GM10248 (cell line): ENCODE measurements around the gene SFMBT1.

Experiments used
- CTCF ChIA-PET: fragments of 300-600 bp; sonication (Branson Sonifier 250); formaldehyde crosslinking; extraction: SDS; loops from one replicate; lab custom pipeline; 2021; ENCODE audit warnings: antibody characterized with exemption; lab: Yijun Ruan, JAX
- POLR2A ChIA-PET: fragments of 350-650 bp; sonication (Branson Sonifier 250); formaldehyde crosslinking; extraction: SDS; loops from one replicate; lab custom pipeline; 2020; ENCODE audit warnings: antibody characterized with exemption; lab: Yijun Ruan, JAX
- DNase-seq: peaks from one replicate; pipeline ENCODE4 v3.0.0; 2012; ENCODE audit errors: extremely low spot score
- TF ChIP-seq, protein P1 (sequence below): IDR thresholded peaks from 2 replicates; pipeline ENCODE4 v1.5.1; 2012; ENCODE audit warnings: mild to moderate bottlenecking, low read depth; ENCODE audit errors: extremely low read depth, missing control alignments, control extremely low read depth

SFMBT1 gene

DNA sequence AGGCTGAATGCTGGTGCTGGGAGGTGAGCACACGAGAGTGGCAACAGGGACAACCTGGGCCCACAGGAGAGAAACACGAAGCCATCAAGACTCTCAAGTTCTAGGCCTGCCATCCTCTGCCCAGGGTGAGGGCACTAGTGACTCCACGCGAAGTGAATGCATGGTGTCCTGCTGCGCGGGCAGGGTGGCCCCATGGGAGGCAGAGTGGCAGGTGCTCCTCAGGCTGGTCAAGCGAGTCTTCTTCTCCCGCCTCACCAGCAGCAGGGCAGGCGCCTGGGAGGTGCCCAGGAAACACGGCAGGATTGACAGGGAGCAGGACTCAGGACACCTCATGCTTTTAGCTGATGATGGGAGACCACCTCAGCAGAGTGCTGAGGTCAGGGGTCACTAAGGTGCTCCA lies 175.4 kb downstream of the SFMBT1 start:
- ChIA-PET CTCF (no interaction called here), POLR2A (no interaction called here)
- DNase-seq = no peak
- TF ChIP-seq, protein P1, sequence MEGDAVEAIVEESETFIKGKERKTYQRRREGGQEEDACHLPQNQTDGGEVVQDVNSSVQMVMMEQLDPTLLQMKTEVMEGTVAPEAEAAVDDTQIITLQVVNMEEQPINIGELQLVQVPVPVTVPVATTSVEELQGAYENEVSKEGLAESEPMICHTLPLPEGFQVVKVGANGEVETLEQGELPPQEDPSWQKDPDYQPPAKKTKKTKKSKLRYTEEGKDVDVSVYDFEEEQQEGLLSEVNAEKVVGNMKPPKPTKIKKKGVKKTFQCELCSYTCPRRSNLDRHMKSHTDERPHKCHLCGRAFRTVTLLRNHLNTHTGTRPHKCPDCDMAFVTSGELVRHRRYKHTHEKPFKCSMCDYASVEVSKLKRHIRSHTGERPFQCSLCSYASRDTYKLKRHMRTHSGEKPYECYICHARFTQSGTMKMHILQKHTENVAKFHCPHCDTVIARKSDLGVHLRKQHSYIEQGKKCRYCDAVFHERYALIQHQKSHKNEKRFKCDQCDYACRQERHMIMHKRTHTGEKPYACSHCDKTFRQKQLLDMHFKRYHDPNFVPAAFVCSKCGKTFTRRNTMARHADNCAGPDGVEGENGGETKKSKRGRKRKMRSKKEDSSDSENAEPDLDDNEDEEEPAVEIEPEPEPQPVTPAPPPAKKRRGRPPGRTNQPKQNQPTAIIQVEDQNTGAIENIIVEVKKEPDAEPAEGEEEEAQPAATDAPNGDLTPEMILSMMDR = no peak

DNA sequence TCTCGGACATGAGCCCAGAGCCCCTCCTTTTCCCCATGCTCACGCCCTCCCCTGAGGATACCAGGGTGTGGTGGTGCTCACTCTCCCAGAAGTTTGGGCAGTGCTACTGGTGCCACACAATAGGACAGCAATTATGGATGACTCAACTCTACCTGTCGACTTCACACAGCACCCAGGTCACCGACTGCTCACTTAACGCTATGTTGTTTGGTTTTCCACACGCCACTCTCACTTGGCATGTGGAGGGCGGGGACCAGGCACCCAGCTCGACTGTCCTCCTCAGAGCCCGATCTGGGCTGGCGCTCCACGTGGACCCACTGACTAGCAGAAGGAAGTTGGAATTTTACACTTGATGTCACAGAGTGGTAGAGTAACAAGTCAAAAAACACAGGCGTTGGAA lies 179.4 kb downstream of the SFMBT1 start:
- POLR2A ChIA-PET = no interaction called here
- no peak for DNase-seq
- CTCF ChIA-PET = interaction anchor here (0.9 to 1.4 kb wide), 2 partner anchors 9 to 11 kb away, joined by 3 to 5 read pairs; no protein-coding TSS in a partner anchor
- TF ChIP-seq, protein P1 = no peak

DNA sequence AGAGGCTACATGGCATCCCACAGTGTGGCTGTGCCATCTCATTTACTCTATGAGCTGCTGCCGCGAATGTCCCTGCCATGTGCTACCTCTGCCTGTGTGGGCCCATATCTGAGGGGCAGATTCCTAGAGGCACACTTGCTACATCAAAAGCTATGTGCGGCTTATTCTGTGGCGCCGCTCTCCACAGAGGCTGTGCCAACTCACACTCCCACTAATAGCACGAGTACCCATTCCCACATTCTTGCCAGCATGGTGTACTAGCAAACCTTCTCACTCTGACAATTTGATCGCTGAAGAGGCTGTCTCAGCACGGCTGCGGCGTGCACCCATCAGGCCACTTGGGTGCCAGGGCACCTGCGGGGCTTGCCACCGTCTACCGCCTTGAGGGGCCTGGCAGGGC lies 179.9 kb downstream of the SFMBT1 start:
- POLR2A ChIA-PET = no interaction called here
- DNase-seq = no peak
- CTCF ChIA-PET = no interaction called here
- TF ChIP-seq, protein P1 = no peak

DNA sequence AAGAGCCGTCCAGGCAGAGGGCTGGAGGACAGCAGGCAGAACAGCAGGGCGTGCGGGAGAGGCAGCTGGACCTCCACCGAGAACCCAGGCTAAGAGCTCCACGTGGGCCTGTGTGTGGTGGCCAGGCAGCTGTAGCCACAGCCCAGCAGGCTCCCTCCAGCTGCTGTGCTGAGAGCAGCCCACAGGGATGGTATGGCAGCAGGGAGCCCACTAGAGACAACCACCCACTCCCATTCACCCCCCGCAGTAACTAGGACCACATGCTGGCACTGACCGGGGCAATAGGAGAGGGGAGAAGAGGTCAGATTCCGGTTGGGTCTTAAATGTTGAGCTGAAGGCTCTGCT lies 185.5 kb downstream of the SFMBT1 start:
- ChIA-PET CTCF (interaction anchor here (1.6 kb wide), 1 partner anchor 15 kb away, joined by 3 read pairs; no protein-coding TSS in a partner anchor), POLR2A (no interaction called here)
- no peak for DNase-seq
- TF ChIP-seq, protein P1 = no peak

DNA sequence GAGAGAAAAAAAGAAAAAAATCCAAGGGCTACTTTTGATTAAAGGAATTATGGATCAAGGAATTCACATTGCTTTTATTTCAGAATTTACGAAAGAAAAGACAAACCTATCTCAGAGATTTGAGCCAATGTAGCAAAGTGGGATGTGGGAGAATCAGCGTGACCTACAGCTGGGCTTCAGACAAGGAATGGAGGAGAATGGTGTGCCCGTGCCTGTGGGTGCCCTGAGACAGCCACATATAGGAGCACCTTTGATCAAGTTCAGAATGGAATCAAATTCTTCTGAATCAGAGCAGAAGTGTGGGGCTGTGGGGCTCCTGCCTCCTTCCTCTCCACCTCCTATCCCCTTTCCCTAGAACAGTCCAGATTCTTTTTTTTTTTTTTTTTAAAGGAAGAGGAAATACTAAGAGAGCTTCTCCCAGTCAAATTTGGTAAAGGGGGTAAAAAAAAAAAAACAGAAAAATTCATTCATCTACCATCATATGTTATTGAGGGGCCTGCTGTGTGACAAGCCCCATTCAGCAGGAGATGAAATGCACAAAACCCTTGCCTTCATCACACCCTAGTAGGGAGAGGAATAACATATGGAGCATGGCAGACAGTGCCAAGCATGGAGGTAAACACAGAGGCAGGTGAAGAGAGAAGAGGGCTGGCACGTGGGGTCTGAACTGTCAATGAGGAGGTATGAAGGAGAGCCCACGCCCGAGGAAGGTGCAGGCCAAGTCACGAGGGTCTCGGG lies 186.0 kb downstream of the SFMBT1 start:
- no peak for DNase-seq
- ChIA-PET CTCF (no interaction called here), POLR2A (no interaction called here)
- TF ChIP-seq, protein P1 = no peak

DNA sequence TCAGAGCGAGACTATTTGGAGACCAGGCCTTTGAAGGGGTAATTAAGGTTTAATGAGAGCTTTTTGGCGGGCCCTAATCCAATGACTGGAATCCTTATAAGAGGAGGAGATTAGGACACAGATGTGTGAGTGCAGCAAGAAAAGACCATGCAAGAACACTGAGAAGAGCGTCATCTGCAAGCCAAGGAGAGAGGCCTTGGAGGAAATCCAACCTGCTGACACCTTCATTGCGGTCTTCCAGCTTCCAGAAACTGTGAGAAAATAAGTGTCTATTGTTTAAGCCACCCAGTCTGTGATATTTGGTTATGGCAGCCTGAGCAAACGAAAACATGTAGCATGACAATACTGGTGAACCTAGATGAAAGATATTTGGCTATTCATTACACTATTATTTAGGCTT lies 188.0 kb downstream of the SFMBT1 start:
- no peak for DNase-seq
- ChIA-PET CTCF (interaction anchor here (1.6 kb wide), 1 partner anchor 18 kb away, joined by 3 read pairs; no protein-coding TSS in a partner anchor), POLR2A (no interaction called here)
- TF ChIP-seq, protein P1 = no peak
